GM23248 (cell line): Measurements from ENCODE around the gene MMP1. TPM values are rescaled to one million over a fixed set of nuclear protein-coding genes. Genes with fewer than 3 reads are reported as not detected.

Experiments
- DNase-seq: peaks from one replicate; pipeline ENCODE4 v3.0.0-alpha.2; 2015
- H2AFZ ChIP-seq: fragments of 200-600 bp; sonication (generic); 2 replicates; pipeline ENCODE4 v1.6.1; 2016; ENCODE audit warnings: antibody characterized with exemption
- H3F3A ChIP-seq: fragments of 200-600 bp; sonication (generic); 2 replicates; pipeline ENCODE4 v1.6.1; 2016; ENCODE audit warnings: mild to moderate bottlenecking, antibody characterized with exemption, mixed run types; ENCODE audit not compliant: insufficient read depth
- H3K27ac ChIP-seq: fragments of 200-600 bp; sonication (generic); 2 replicates; pipeline ENCODE4 v1.5.1; 2016; ENCODE audit warnings: mild to moderate bottlenecking
- H3K27me3 ChIP-seq: fragments of 200-600 bp; sonication (generic); replicated peaks from 2 replicates; pipeline ENCODE4 v1.6.1; 2016; ENCODE audit warnings: mild to moderate bottlenecking; ENCODE audit not compliant: insufficient read depth
- H3K36me3 ChIP-seq: fragments of 200-600 bp; sonication (generic); 2 replicates; pipeline ENCODE4 v1.6.1; 2016; ENCODE audit warnings: low read depth, mild to moderate bottlenecking
- H3K4me1 ChIP-seq: fragments of 200-600 bp; sonication (generic); 2 replicates; pipeline ENCODE4 v1.6.1; 2016; ENCODE audit warnings: mild to moderate bottlenecking; ENCODE audit not compliant: insufficient read depth
- H3K4me2 ChIP-seq: fragments of 200-600 bp; sonication (generic); one replicate; pipeline ENCODE4 v1.6.1; 2016; ENCODE audit warnings: mild to moderate bottlenecking; ENCODE audit not compliant: unreplicated experiment
- H3K4me3 ChIP-seq: fragments of 200-600 bp; sonication (generic); 2 replicates; pipeline ENCODE4 v1.5.1; 2016; ENCODE audit warnings: mild to moderate bottlenecking
- H3K79me2 ChIP-seq: fragments of 200-600 bp; sonication (generic); 2 replicates; pipeline ENCODE4 v1.6.1; 2016; ENCODE audit warnings: mild to moderate bottlenecking; ENCODE audit not compliant: insufficient read depth
- H3K9ac ChIP-seq: fragments of 200-600 bp; sonication (generic); 2 replicates; pipeline ENCODE4 v1.6.1; 2016; ENCODE audit warnings: mild to moderate bottlenecking
- H3K9me2 ChIP-seq: fragments of 200-600 bp; sonication (generic); 2 replicates; pipeline ENCODE4 v1.6.1; 2016; ENCODE audit warnings: mixed run types, mild to moderate bottlenecking, moderate library complexity; ENCODE audit not compliant: insufficient read depth
- H3K9me3 ChIP-seq: fragments of 200-600 bp; sonication (generic); one replicate; pipeline ENCODE4 v1.6.1; 2017; ENCODE audit warnings: low read depth
- H4K20me1 ChIP-seq: fragments of 200-600 bp; sonication (generic); 2 replicates; pipeline ENCODE4 v1.6.0; 2016; ENCODE audit not compliant: insufficient read depth
- EZH2 ChIP-seq: fragments of 200-600 bp; sonication (generic); IDR thresholded peaks from 2 replicates; pipeline ENCODE4 v1.6.1; 2018; ENCODE audit warnings: antibody characterized with exemption, mild to moderate bottlenecking; ENCODE audit not compliant: insufficient read depth, poor library complexity, severe bottlenecking
- EZH2phosphoT487 ChIP-seq: fragments of 200-600 bp; sonication (generic); IDR thresholded peaks from 2 replicates; pipeline ENCODE4 v1.6.1; 2018; ENCODE audit warnings: antibody characterized with exemption, moderate library complexity, mild to moderate bottlenecking, low read depth; ENCODE audit not compliant: insufficient read depth
- WGBS, 2 experiments: methylation state at CpG; one replicate each; pipeline ENCODE4 v1.1.6; 2015 to 2017; ENCODE audit warnings: low lambda C conversion rate in 2 of 2, low coverage in 1 of 2; ENCODE audit errors: missing lambda C conversion rate in 2 of 2; 5-methylcytosine and 5-hydroxymethylcytosine counted together
- in situ Hi-C: fragments of 300-500 bp; cut with MboI; formaldehyde crosslinking; loops from 2 replicates; pipeline ENCODE4 v1.15.0; 2020
- polyA plus RNA-seq: library from polyadenylated mRNA; unstranded; fragments of >200 nt; fragmentation: Nextera tagmentation; extraction: Ambion mirVana; gene quantifications from 2 replicates; pipeline ENCODE4 v1.2.1, GENCODE V29; 2016
- total RNA-seq: library from RNA; depleted of rRNA; stranded (reverse); fragments of >200 nt; shearing (Covaris generic); gene quantifications from 2 replicates; pipeline ENCODE4 v1.2.3, GENCODE V29; 2014

Gene MMP1
- total and polyA plus RNA-seq, 2 experiments from 2014 or later, result 34.5 to 53.2 TPM

DNA sequence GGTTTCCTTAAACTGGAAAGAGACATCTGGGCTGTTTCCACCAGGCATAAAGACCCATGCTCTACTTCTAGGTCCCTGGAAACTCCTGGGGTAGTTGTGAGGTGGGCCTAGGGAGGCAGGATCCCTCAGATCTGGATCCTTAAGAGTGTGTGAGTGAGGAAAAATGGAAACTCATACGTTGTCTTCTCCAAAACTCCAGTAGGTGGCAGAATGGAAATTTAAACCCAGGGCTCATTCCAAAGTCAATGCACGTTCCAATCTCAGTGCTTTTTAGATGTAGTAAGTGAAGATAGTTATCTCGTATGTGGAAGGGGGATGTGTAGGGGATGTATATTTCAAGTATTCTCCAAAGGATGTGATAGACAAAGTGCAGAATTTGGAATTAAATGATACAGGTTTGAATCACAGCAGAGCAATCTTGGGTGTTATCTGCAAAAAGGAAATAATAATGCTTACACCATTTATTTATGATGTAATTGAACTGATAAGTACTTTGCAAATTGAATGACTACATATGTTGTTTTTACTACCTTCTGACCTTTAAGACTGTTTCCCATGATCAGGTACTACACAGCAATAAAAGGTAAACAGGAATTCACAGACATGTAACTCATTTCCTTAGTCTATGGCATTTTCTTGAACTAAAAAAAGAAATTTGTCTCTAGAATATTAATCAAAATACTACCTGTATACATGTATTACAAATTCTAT lies 13.1 kb upstream of the MMP1 start:
- no peaks in the 10 kb centered on the region for H3K9me2 ChIP-seq
- in situ Hi-C loops, result loop anchor here (25.0 kb wide), 1 partner anchor 251 kb away; no protein-coding TSS in a partner anchor
- DNase-seq, result peak; percentile 55

DNA sequence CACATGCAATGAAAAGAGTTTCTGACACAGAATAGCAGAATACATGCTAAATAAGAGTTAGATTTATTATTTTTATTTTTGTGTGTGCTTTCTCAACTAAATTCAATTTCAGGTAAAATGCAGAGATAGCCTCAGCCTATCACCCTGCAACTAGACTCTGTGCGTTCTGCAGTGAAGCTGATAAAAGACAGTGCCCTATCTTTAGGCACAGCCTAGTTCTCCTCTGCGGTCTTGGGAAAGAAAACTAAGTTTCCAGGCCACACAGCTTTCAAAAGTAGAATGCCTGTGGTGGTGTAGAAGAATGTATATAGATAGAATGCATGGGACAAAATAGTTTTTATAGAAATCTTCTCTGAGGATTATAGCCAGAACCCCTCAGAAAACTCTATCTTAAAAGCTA lies 12.0 kb upstream of the MMP1 start:
- no peak for DNase-seq
- no peak overlapping the region for H3K4me2 ChIP-seq
- H3K27ac ChIP-seq, result no peak overlapping the region
- H3K79me2 ChIP-seq, result no peaks in the 10 kb centered on the region
- H3K9ac ChIP-seq, result no peak overlapping the region
- H3K27me3 ChIP-seq, result no peaks in the 10 kb centered on the region
- H3F3A ChIP-seq, result no peaks in the 10 kb centered on the region
- no peaks in the 10 kb centered on the region for H3K9me2 ChIP-seq
- TF ChIP-seq EZH2, result no peak
- TF ChIP-seq EZH2phosphoT487, result no peak
- no peak overlapping the region for H3K4me3 ChIP-seq
- no peaks in the 10 kb centered on the region for H4K20me1 ChIP-seq
- no peaks in the 10 kb centered on the region for H3K36me3 ChIP-seq
- peaks cover 8% of the 10 kb centered on the region for H3K4me1 ChIP-seq
- WGBS, 2 experiments, result 92 to 99% methylated on average over 2 of the region's 2 CpGs
- in situ Hi-C loops, result loop anchor here (25.0 kb wide), 1 partner anchor 252 kb away; no protein-coding TSS in a partner anchor
- no peaks in the 10 kb centered on the region for H3K9me3 ChIP-seq
- H2AFZ ChIP-seq, result no peak overlapping the region

More for the DNA sequence above, 13.1 kb upstream of the MMP1 start:
- Histone ChIP-seq H3K36me3 (no peaks in the 10 kb centered on the region), H3K9me3 (no peaks in the 10 kb centered on the region), H3K27me3 (no peaks in the 10 kb centered on the region), H3K4me3 (no peak overlapping the region), H3K4me1 (peaks cover 5% of the 10 kb centered on the region), H3F3A (no peaks in the 10 kb centered on the region), H3K27ac (no peak overlapping the region), H3K9ac (no peak overlapping the region), H3K79me2 (no peaks in the 10 kb centered on the region), H3K4me2 (no peak overlapping the region), H2AFZ (no peak overlapping the region), H4K20me1 (no peaks in the 10 kb centered on the region)
- WGBS, 2 experiments, result 5 to 10% methylated on average over 3 of the region's 3 CpGs
- no peak for TF ChIP-seq EZH2phosphoT487
- no peak for TF ChIP-seq EZH2

DNA sequence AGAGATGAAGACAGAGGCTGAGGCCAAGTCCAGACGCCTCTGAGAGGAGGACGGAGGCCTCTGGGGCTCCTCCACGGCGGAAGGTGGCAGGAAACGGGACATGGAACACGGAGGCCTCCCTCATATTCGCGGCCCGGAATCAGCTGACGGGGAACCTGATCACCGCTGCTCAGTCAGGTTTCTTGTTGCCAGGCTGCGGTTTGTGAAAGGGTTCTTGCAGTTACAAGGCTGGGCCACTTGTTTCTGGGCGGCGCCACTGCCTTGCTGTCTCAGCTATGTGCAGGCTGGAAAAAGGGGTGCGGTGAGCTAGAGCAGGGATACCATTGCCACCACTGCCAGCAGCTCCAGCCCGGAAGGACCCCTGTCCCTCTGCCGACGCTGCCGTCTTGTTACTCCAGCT lies 10.0 kb upstream of the MMP1 start:
- no peaks in the 10 kb centered on the region for H4K20me1 ChIP-seq
- H3K4me2 ChIP-seq, result no peak overlapping the region
- no peak overlapping the region for H3K27ac ChIP-seq
- no peak overlapping the region for H2AFZ ChIP-seq
- H3K9me2 ChIP-seq, result no peaks in the 10 kb centered on the region
- no peak overlapping the region for H3K4me3 ChIP-seq
- peak; percentile 27 for DNase-seq
- H3K27me3 ChIP-seq, result no peaks in the 10 kb centered on the region
- H3K9me3 ChIP-seq, result no peaks in the 10 kb centered on the region
- H3K79me2 ChIP-seq, result no peaks in the 10 kb centered on the region
- WGBS, 2 experiments, result 74 to 82% methylated on average over 18 to 19 of the region's 19 CpGs
- H3K4me1 ChIP-seq, result peaks cover 13% of the 10 kb centered on the region
- H3K9ac ChIP-seq, result no peak overlapping the region
- no peaks in the 10 kb centered on the region for H3K36me3 ChIP-seq
- peaks cover 2% of the 10 kb centered on the region; the same call in 1 of the 2 replicates for H3F3A ChIP-seq
- in situ Hi-C loops, result loop anchor here (25.0 kb wide), 1 partner anchor 254 kb away; no protein-coding TSS in a partner anchor
- TF ChIP-seq EZH2phosphoT487, result no peak
- no peak for TF ChIP-seq EZH2

- no peaks in the 10 kb centered on the region for H3K27me3 ChIP-seq
- peaks cover 27% of the 10 kb centered on the region for H3K4me1 ChIP-seq
- H3K9me3 ChIP-seq, result no peaks in the 10 kb centered on the region
- H2AFZ ChIP-seq, result no peak overlapping the region
- in situ Hi-C loops, result loop anchor here (25.0 kb wide), 1 partner anchor 256 kb away; no protein-coding TSS in a partner anchor
- peak; percentile 14 for DNase-seq
- H3F3A ChIP-seq, result peaks cover 16% of the 10 kb centered on the region
- no peak overlapping the region for H3K4me3 ChIP-seq
- no peaks in the 10 kb centered on the region for H4K20me1 ChIP-seq
- no peaks in the 10 kb centered on the region for H3K79me2 ChIP-seq
- no peaks in the 10 kb centered on the region for H3K36me3 ChIP-seq
- no peak for TF ChIP-seq EZH2phosphoT487
- TF ChIP-seq EZH2, result no peak
- H3K4me2 ChIP-seq, result no peak overlapping the region
- H3K9ac ChIP-seq, result no peak overlapping the region
- no peaks in the 10 kb centered on the region for H3K9me2 ChIP-seq
- no peak overlapping the region for H3K27ac ChIP-seq
- WGBS, 2 experiments, result 80 to 88% methylated on average over 3 of the region's 3 CpGs
These were observed 8.3 kb upstream of the MMP1 start for GRCh38 chr11:102806296-102806695.
